DOHH2 (cell line): Measurements from ENCODE around the gene GPR107.

ENCODE experiments used
- H3F3A ChIP-seq: fragments of 200-600 bp; sonication (generic), shearing (Covaris generic); 2 replicates; pipeline ENCODE4 v1.6.0; 2016; ENCODE audit warnings: antibody characterized with exemption, mild to moderate bottlenecking; ENCODE audit not compliant: control insufficient read depth, insufficient read depth
- H3K27ac ChIP-seq: fragments of 200-600 bp; sonication (generic); 2 replicates; pipeline ENCODE4 v1.5.1; 2014; ENCODE audit warnings: low read depth, mild to moderate bottlenecking, low read length, moderate library complexity
- H3K27me3 ChIP-seq: fragments of 200-600 bp; sonication (generic); 2 replicates; pipeline ENCODE4 v1.6.1; 2014; ENCODE audit warnings: mild to moderate bottlenecking, low read length, mixed read lengths; ENCODE audit not compliant: control insufficient read depth
- H3K36me3 ChIP-seq: fragments of 200-600 bp; sonication (generic); 2 replicates; pipeline ENCODE4 v1.6.1; 2014; ENCODE audit warnings: mild to moderate bottlenecking, low read length, moderate library complexity, mixed read lengths; ENCODE audit not compliant: control insufficient read depth
- H3K4me1 ChIP-seq: fragments of 200-600 bp; sonication (generic); 2 replicates; pipeline ENCODE4 v1.6.1; 2014; ENCODE audit warnings: mild to moderate bottlenecking, low read length, mixed read lengths; ENCODE audit not compliant: control insufficient read depth
- H3K4me2 ChIP-seq: fragments of 200-600 bp; sonication (generic); 2 replicates; pipeline ENCODE4 v1.6.0; 2014; ENCODE audit warnings: mild to moderate bottlenecking, low read length, moderate library complexity
- H3K4me3 ChIP-seq: fragments of 200-600 bp; sonication (generic); 2 replicates; pipeline ENCODE4 v1.5.1; 2014; ENCODE audit warnings: mild to moderate bottlenecking, low read length, mixed read lengths
- H3K79me2 ChIP-seq: fragments of 200-600 bp; sonication (generic); 2 replicates; pipeline ENCODE4 v1.6.1; 2014; ENCODE audit warnings: mild to moderate bottlenecking, low read length, mixed read lengths; ENCODE audit not compliant: control insufficient read depth
- H3K9me2 ChIP-seq: fragments of 200-600 bp; sonication (generic); replicated peaks from 2 replicates; pipeline ENCODE4 v1.6.1; 2014; ENCODE audit warnings: mild to moderate bottlenecking, low read length, mixed read lengths; ENCODE audit not compliant: control insufficient read depth
- H3K9me3 ChIP-seq: fragments of 200-600 bp; sonication (generic); 2 replicates; pipeline ENCODE4 v1.6.1; 2014; ENCODE audit warnings: antibody characterized with exemption, low read length, mixed read lengths; ENCODE audit not compliant: control insufficient read depth, insufficient read depth
- H4K20me1 ChIP-seq: fragments of 200-600 bp; sonication (generic); 2 replicates; pipeline ENCODE4 v1.6.0; 2014; ENCODE audit warnings: low read depth, mild to moderate bottlenecking, antibody characterized with exemption, low read length, moderate library complexity; ENCODE audit not compliant: control insufficient read depth, insufficient read depth
- CTCF ChIP-seq: fragments of 200-600 bp; sonication (generic); IDR thresholded peaks from one replicate; pipeline ENCODE4 v1.5.1; 2014; ENCODE audit warnings: antibody characterized with exemption, mild to moderate bottlenecking, low read depth, low read length; ENCODE audit not compliant: poor library complexity, severe bottlenecking
- EZH2phosphoT487 ChIP-seq: fragments of 200-600 bp; sonication (generic); IDR thresholded peaks from 2 replicates; pipeline ENCODE4 v1.6.1; 2017; ENCODE audit warnings: borderline replicate concordance, mild to moderate bottlenecking, antibody characterized with exemption, low read length, moderate library complexity, mixed read lengths

Gene GPR107

GRCh38 chr9:130160862-130161470 is 107.3 kb downstream of the GPR107 start:
- Histone ChIP-seq H3F3A (no peaks in the 10 kb centered on the region), H3K36me3 (no peaks in the 10 kb centered on the region), H3K4me2 (no peak overlapping the region), H3K9me2 (no peaks in the 10 kb centered on the region), H3K4me3 (no peak overlapping the region), H3K79me2 (no peaks in the 10 kb centered on the region), H3K27me3 (no peaks in the 10 kb centered on the region), H3K4me1 (no peaks in the 10 kb centered on the region), H4K20me1 (no peaks in the 10 kb centered on the region), H3K27ac (no peak overlapping the region), H3K9me3 (no peaks in the 10 kb centered on the region)
- no peak for TF ChIP-seq EZH2phosphoT487
- no peak for TF ChIP-seq CTCF

GRCh38 chr9:130165579-130165978 is 111.9 kb downstream of the GPR107 start:
- no peaks in the 10 kb centered on the region for H4K20me1 ChIP-seq
- H3K27me3 ChIP-seq = no peaks in the 10 kb centered on the region
- H3F3A ChIP-seq = no peaks in the 10 kb centered on the region
- H3K4me1 ChIP-seq = no peaks in the 10 kb centered on the region
- H3K9me2 ChIP-seq = no peaks in the 10 kb centered on the region
- H3K79me2 ChIP-seq = no peaks in the 10 kb centered on the region
- no peaks in the 10 kb centered on the region for H3K36me3 ChIP-seq
- H3K27ac ChIP-seq = no peak overlapping the region
- H3K4me3 ChIP-seq = no peak overlapping the region
- no peaks in the 10 kb centered on the region for H3K9me3 ChIP-seq
- H3K4me2 ChIP-seq = no peak overlapping the region
- TF ChIP-seq CTCF (no peak), EZH2phosphoT487 (no peak)

GRCh38 chr9:130166399-130166798 is 112.7 kb downstream of the GPR107 start:
- Histone ChIP-seq H3K9me2 (no peaks in the 10 kb centered on the region), H4K20me1 (no peaks in the 10 kb centered on the region), H3K27ac (no peak overlapping the region), H3K36me3 (no peaks in the 10 kb centered on the region), H3K9me3 (no peaks in the 10 kb centered on the region), H3K27me3 (no peaks in the 10 kb centered on the region), H3K79me2 (no peaks in the 10 kb centered on the region), H3F3A (no peaks in the 10 kb centered on the region), H3K4me2 (no peak overlapping the region), H3K4me3 (no peak overlapping the region), H3K4me1 (no peaks in the 10 kb centered on the region)
- TF ChIP-seq CTCF = no peak
- no peak for TF ChIP-seq EZH2phosphoT487

- Histone ChIP-seq H3K4me3 (no peak overlapping the region), H4K20me1 (no peaks in the 10 kb centered on the region), H3K27ac (no peak overlapping the region), H3K9me2 (no peaks in the 10 kb centered on the region), H3K9me3 (no peaks in the 10 kb centered on the region), H3K27me3 (no peaks in the 10 kb centered on the region), H3F3A (no peaks in the 10 kb centered on the region), H3K4me1 (no peaks in the 10 kb centered on the region), H3K36me3 (no peaks in the 10 kb centered on the region), H3K79me2 (no peaks in the 10 kb centered on the region), H3K4me2 (no peak overlapping the region)
- no peak for TF ChIP-seq EZH2phosphoT487
- TF ChIP-seq CTCF = peak; percentile 10
Measured at GRCh38 chr9:130167927-130168326, 114.2 kb downstream of the GPR107 start.
